Measurements from ENCODE around the gene SPTSSA.
"Not testable (repeated sequence)": the region's sequence is repeated elsewhere in the genome, so short reads cannot be mapped to it uniquely, and the experiment has no call there.

The SPTSSA gene

DNA sequence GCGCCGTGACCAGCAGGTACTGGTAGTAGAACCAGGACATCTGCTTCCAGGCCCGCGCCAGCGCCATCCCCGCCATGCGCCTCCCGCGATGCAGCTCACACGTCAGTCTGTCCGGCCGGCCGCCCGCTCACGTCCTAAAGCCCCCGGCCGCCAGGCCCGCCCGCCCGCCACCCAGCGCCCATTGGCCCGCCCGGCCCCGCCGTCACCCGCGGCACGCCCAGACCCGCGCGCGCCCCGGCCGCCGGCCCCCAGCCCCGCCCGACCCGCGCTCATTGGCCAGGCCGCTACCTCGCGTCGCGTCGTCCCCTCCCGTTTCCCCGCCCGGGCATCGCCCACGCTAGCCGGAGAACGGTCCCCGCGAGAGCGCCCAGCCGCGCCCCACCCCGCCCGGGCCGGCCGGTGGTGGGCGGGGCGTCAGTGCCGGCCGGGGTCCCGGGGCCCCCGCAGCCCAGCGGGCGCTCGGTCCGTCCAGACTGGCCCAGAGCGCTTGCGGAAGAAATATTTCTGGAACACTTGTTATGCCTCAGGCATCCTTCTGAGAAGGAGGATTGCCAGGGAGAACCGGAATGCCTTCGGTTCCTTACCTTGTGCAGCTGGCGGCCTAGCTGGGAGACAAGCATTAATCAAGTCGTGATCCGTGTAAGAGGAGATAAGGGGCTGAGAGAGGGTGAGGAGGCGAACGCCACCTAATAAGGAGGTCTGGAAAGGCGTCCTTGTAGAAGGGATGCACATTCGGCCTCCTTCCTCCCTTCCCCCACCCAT is at the start of gene SPTSSA:
Gene SPTSSA, minus strand, starts transcription at position 109 of the 762 bp plus-strand sequence. Its CDS starts 33 bp downstream, at position 76.
- DNase-seq (ENCODE audit: low read depth): peak; percentile 89

DNA sequence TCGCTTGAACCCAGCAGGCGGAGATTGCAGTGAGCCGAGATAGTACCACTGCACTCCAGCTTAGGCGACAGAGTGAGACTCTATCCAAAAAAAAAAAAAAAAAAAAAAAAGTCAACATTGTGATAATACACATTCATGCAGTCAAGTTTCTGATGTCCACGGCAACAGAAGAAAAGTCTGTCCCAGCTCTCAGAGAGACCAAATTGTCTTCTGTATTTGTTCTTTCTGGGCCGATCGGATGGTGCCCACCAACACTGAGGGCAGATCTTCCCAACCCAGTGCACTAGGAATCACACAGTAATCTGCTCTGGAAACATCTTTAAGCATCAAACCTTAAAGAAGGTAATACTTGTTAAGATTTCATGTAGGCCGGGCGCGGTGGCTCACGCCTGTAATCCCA is 45.8 kb upstream of the SPTSSA start:
- DNase-seq (ENCODE audit: low read depth): no peak

DNA sequence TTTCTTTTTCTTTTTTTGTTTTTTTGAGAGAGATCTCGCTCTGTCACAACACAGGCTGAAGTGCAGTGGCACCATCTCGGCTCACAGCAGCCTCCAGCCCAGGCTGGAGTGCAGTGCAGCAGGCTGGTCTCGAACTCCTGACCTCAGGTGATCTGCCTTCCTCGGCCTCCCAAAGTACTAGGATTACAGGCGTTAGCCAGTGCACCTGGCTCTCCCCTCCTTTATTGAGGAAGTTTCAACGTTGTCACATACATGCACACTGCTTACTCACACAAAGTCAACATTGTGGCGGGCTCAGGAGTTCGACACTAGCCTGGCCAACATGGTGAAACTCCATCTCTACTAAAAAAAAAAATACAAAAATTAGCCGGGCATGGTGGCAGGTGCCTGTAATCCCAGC is 45.4 kb upstream of the SPTSSA start:
- no peak for DNase-seq (ENCODE audit: low read depth)

DNA sequence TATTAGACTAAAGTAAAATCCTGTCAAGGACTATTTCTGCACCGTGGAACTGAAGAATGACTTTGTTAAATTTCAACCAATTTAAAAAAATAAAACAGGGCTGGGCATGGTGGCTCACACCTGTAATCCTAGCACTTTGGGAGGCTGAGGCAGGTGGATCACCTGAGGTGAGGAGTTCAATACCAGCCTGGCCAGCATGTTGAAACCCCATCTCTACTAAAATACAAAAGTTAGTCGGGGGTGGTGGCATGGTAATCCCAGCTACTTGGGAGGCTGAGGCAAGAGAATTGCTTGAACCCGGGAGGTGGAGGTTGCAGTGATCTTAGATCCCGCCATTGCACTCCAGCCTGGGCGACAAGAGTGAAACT is 43.1 kb upstream of the SPTSSA start:
- not testable (repeated sequence) for DNase-seq (ENCODE audit: low read depth)

GRCh38 chr14:34504027-34504426 is 42.0 kb upstream of the SPTSSA start:
- DNase-seq (ENCODE audit: low read depth): not testable (repeated sequence)

- no peak for DNase-seq (ENCODE audit: low read depth)
These were observed 40.6 kb upstream of the SPTSSA start for GRCh38 chr14:34502545-34503225.

DNA sequence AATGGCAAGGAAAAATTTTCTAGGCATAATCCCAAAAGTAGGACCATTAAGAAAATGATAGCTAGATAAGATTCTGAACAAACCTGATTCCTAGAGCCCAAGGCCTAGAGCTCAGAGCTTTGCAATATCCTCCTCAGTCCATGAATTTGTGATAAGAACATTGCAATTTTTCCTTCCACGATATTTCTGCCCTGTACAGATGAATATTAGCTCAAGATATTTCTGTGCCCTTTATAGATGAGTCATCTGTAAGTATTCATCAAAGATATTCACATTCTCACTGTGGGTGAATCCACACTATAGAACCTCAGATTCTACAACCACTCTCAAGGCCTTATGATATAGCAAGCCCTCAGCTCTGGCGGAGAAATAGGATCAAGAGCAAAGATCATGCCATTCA is 40.0 kb upstream of the SPTSSA start:
- DNase-seq (ENCODE audit: low read depth): no peak

DNA sequence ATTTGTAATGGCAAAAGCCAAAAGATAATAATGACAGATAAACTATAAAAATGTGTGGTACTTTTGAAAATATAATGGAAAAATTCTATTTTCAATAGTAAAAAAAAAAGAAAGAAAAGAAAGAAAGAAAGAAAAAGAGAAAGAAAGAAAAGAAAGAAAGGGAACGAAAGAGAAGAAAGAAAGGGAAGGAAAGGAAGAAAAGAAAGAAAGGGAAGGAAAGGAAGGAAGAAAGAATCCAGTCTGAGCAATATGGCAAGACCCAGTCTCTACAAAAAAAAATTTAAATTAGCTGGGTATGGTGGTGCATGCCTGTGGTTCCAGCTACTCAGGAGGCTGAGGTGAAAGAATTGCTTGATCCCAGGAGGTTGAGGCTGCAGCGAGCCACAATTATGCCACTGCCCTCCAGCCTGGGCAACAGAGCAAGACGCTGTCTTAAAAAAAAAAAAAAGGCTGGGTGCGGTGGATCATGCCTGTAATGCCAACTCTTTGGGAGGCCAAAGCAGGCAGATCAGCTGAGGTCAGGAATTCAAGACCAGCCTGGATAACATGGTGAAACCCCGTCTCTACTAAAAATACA is 39.1 kb upstream of the SPTSSA start:
- no peak for DNase-seq (ENCODE audit: low read depth)

DNA sequence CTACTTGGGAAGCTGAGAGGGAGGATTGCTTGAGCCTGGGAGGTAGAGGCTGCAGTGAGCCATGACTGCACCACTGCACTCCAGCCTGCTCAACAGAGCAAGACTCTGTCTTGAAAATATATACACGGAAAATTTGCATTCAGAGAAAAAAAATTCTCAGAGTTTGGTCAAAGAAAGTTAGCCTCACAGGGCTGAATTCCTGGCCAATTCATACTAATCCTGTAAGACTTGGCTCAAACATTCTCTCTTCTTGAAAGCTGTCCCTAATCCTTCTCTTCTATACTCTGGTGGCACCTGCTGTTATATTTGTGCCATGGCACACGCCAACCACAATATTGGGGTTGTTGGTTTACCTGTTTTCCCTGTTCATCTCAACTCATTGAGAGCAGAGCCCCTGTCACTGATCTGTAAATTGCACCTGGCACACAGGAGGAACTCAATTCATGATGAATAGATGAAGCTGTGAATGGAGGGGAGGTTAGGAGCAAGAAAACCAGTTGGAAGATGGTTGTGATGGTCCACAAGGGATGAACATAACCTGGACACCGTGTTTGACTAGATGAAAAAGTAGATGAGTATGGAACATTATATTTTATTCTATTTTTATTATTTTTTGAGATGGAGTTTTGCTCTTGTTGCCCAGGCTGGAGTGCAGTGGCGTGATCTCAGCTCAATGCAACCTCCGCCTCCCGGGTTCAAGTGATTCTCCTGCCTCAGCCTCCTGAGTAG is 36.8 kb upstream of the SPTSSA start:
- no peak for DNase-seq (ENCODE audit: low read depth)

- no peak for DNase-seq (ENCODE audit: low read depth)
These were observed 34.9 kb upstream of the SPTSSA start for GRCh38 chr14:34496679-34497513.

- DNase-seq (ENCODE audit: low read depth): no peak
These were observed 34.1 kb upstream of the SPTSSA start for GRCh38 chr14:34496007-34496678.

GRCh38 chr14:34489324-34489723 is 27.3 kb upstream of the SPTSSA start:
- DNase-seq (ENCODE audit: low read depth): no peak

GRCh38 chr14:34488528-34488927 is 26.5 kb upstream of the SPTSSA start:
- no peak for DNase-seq (ENCODE audit: low read depth)

- DNase-seq (ENCODE audit: low read depth): no peak
These were observed 22.7 kb upstream of the SPTSSA start for GRCh38 chr14:34484726-34485125.

DNA sequence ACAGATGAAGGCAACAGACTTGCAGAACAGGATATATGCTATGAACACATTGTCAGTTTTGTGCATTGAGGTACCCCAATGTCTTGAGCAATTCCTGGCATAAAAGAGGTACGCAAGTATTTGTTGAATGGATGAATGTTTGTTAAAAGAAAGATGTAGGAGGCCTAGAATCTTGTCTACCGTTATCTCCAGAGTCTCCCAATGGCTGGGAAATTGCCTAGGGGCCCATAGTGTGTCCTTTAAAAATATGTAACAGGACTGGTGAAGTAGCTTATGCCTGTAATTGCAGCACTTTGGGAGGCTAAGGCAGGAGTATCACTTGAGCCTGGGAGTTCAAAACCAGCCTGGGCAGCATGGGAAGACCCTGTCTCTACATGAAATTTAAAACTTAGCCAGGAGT is 20.4 kb upstream of the SPTSSA start:
- DNase-seq (ENCODE audit: low read depth): no peak

- DNase-seq (ENCODE audit: low read depth): no peak
These were observed 17.7 kb upstream of the SPTSSA start for GRCh38 chr14:34479694-34480093.

DNA sequence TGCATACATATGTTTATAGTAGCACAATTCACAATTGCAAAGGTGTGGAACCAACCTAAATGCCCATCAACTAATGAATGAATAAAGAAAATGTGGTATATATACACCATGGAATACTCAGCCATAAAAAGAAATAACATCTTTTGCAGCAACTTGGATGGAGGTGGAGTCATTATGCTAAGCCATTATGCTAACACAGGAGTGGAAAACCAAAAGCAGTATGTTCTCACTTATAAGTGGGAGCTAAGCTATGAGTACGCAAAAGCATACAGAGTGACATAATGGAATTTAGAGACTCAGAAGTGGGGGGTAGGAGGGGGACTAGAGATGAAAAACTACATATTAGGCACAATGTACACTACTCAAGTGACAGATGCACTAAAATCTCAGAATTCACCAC is 16.2 kb upstream of the SPTSSA start:
- DNase-seq (ENCODE audit: low read depth): no peak

DNA sequence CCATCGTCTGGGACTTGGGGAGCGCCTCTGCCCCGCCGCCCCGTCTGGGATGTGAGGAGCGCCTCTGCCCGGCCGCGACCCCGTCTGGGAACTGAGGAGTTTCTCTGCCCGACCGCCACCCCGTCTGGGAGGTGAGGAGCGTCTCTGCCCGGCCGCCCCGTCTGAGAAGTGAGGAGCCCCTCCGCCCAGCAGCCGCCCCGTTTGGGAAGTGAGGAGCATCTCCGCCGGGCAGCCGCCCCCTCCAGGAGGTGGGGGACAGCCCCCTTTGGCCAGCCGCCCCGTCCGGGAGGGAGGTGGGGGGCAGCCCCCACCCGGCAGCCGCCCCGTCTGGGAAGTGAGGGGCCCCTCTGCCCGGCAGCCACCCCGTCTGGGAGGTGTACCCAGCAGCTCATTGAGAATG is 14.0 kb upstream of the SPTSSA start:
- DNase-seq (ENCODE audit: low read depth): not testable (repeated sequence)

DNA sequence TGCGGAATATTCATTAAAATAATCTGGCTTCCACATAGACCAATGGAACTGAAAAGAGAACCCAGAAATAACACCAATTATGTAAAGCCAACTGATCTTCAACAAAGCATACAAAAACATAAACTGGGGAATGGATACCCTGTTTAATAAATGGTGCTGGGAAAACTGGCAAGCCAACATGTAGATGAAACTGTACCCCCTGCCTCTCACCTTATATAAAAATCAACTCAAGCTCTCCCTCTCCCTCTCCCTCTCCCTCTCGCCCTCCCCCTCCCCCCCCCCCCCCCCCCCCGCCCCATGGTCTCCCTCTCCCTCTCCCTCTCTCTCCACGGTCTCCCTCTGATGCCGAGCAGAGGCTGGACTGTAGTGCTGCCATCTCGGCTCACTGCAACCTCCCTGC is 13.1 kb upstream of the SPTSSA start:
- DNase-seq (ENCODE audit: low read depth): no peak

- DNase-seq (ENCODE audit: low read depth): no peak
These were observed 12.2 kb upstream of the SPTSSA start for GRCh38 chr14:34474187-34474679.

GRCh38 chr14:34472706-34473279 is 10.8 kb upstream of the SPTSSA start:
- no peak for DNase-seq (ENCODE audit: low read depth)

Measured in stimulated activated CD8-positive, alpha-beta memory T cell treated with anti-CD3 and anti-CD28 coated beads, Interleukin-4, amount 100 ng/mL, for 24 hours (primary cell).